DOHH2 (cell line): ENCODE measurements around the gene ARFGEF3.

Source experiments
- H3F3A ChIP-seq: fragments of 200-600 bp; sonication (generic), shearing (Covaris generic); 2 replicates; pipeline ENCODE4 v1.6.0; 2016; ENCODE audit warnings: antibody characterized with exemption, mild to moderate bottlenecking; ENCODE audit not compliant: control insufficient read depth, insufficient read depth
- H3K27ac ChIP-seq: fragments of 200-600 bp; sonication (generic); 2 replicates; pipeline ENCODE4 v1.5.1; 2014; ENCODE audit warnings: low read depth, mild to moderate bottlenecking, low read length, moderate library complexity
- H3K27me3 ChIP-seq: fragments of 200-600 bp; sonication (generic); 2 replicates; pipeline ENCODE4 v1.6.1; 2014; ENCODE audit warnings: mild to moderate bottlenecking, low read length, mixed read lengths; ENCODE audit not compliant: control insufficient read depth
- H3K36me3 ChIP-seq: fragments of 200-600 bp; sonication (generic); 2 replicates; pipeline ENCODE4 v1.6.1; 2014; ENCODE audit warnings: mild to moderate bottlenecking, low read length, moderate library complexity, mixed read lengths; ENCODE audit not compliant: control insufficient read depth
- H3K4me1 ChIP-seq: fragments of 200-600 bp; sonication (generic); 2 replicates; pipeline ENCODE4 v1.6.1; 2014; ENCODE audit warnings: mild to moderate bottlenecking, low read length, mixed read lengths; ENCODE audit not compliant: control insufficient read depth
- H3K4me2 ChIP-seq: fragments of 200-600 bp; sonication (generic); 2 replicates; pipeline ENCODE4 v1.6.0; 2014; ENCODE audit warnings: mild to moderate bottlenecking, low read length, moderate library complexity
- H3K4me3 ChIP-seq: fragments of 200-600 bp; sonication (generic); 2 replicates; pipeline ENCODE4 v1.5.1; 2014; ENCODE audit warnings: mild to moderate bottlenecking, low read length, mixed read lengths
- H3K79me2 ChIP-seq: fragments of 200-600 bp; sonication (generic); 2 replicates; pipeline ENCODE4 v1.6.1; 2014; ENCODE audit warnings: mild to moderate bottlenecking, low read length, mixed read lengths; ENCODE audit not compliant: control insufficient read depth
- H3K9me2 ChIP-seq: fragments of 200-600 bp; sonication (generic); replicated peaks from 2 replicates; pipeline ENCODE4 v1.6.1; 2014; ENCODE audit warnings: mild to moderate bottlenecking, low read length, mixed read lengths; ENCODE audit not compliant: control insufficient read depth
- H3K9me3 ChIP-seq: fragments of 200-600 bp; sonication (generic); 2 replicates; pipeline ENCODE4 v1.6.1; 2014; ENCODE audit warnings: antibody characterized with exemption, low read length, mixed read lengths; ENCODE audit not compliant: control insufficient read depth, insufficient read depth
- H4K20me1 ChIP-seq: fragments of 200-600 bp; sonication (generic); 2 replicates; pipeline ENCODE4 v1.6.0; 2014; ENCODE audit warnings: low read depth, mild to moderate bottlenecking, antibody characterized with exemption, low read length, moderate library complexity; ENCODE audit not compliant: control insufficient read depth, insufficient read depth
- EZH2phosphoT487 ChIP-seq: fragments of 200-600 bp; sonication (generic); IDR thresholded peaks from 2 replicates; pipeline ENCODE4 v1.6.1; 2017; ENCODE audit warnings: borderline replicate concordance, mild to moderate bottlenecking, antibody characterized with exemption, low read length, moderate library complexity, mixed read lengths
- TF ChIP-seq, protein P1 (sequence below): fragments of 200-600 bp; sonication (generic); IDR thresholded peaks from one replicate; pipeline ENCODE4 v1.5.1; 2014; ENCODE audit warnings: antibody characterized with exemption, mild to moderate bottlenecking, low read depth, low read length; ENCODE audit not compliant: poor library complexity, severe bottlenecking

The ARFGEF3 gene

GRCh38 chr6:138182939-138183789 is 21.4 kb downstream of the ARFGEF3 start:
- H3K4me3 ChIP-seq = no peak overlapping the region
- H3K79me2 ChIP-seq = no peaks in the 10 kb centered on the region
- no peaks in the 10 kb centered on the region for H3K9me2 ChIP-seq
- H4K20me1 ChIP-seq = no peaks in the 10 kb centered on the region
- no peaks in the 10 kb centered on the region for H3K4me1 ChIP-seq
- H3K27ac ChIP-seq = no peak overlapping the region
- no peaks in the 10 kb centered on the region for H3F3A ChIP-seq
- H3K36me3 ChIP-seq = no peaks in the 10 kb centered on the region
- TF ChIP-seq, protein P1, sequence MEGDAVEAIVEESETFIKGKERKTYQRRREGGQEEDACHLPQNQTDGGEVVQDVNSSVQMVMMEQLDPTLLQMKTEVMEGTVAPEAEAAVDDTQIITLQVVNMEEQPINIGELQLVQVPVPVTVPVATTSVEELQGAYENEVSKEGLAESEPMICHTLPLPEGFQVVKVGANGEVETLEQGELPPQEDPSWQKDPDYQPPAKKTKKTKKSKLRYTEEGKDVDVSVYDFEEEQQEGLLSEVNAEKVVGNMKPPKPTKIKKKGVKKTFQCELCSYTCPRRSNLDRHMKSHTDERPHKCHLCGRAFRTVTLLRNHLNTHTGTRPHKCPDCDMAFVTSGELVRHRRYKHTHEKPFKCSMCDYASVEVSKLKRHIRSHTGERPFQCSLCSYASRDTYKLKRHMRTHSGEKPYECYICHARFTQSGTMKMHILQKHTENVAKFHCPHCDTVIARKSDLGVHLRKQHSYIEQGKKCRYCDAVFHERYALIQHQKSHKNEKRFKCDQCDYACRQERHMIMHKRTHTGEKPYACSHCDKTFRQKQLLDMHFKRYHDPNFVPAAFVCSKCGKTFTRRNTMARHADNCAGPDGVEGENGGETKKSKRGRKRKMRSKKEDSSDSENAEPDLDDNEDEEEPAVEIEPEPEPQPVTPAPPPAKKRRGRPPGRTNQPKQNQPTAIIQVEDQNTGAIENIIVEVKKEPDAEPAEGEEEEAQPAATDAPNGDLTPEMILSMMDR = no peak
- no peak for TF ChIP-seq EZH2phosphoT487
- H3K4me2 ChIP-seq = no peak overlapping the region
- H3K27me3 ChIP-seq = no peaks in the 10 kb centered on the region
- H3K9me3 ChIP-seq = no peaks in the 10 kb centered on the region

- Histone ChIP-seq H3K4me3 (no peak overlapping the region), H3K9me2 (no peaks in the 10 kb centered on the region), H4K20me1 (no peaks in the 10 kb centered on the region), H3F3A (no peaks in the 10 kb centered on the region), H3K27me3 (no peaks in the 10 kb centered on the region), H3K27ac (no peak overlapping the region), H3K4me2 (no peak overlapping the region), H3K36me3 (no peaks in the 10 kb centered on the region), H3K4me1 (no peaks in the 10 kb centered on the region), H3K9me3 (no peaks in the 10 kb centered on the region), H3K79me2 (no peaks in the 10 kb centered on the region)
- TF ChIP-seq, protein P1 = no peak
- no peak for TF ChIP-seq EZH2phosphoT487
Measured at GRCh38 chr6:138183790-138184134, 22.0 kb downstream of the ARFGEF3 start.

- Histone ChIP-seq H3K4me2 (no peak overlapping the region), H3K27ac (no peak overlapping the region), H3F3A (no peaks in the 10 kb centered on the region), H3K4me1 (no peaks in the 10 kb centered on the region), H3K36me3 (no peaks in the 10 kb centered on the region), H3K4me3 (no peak overlapping the region), H3K79me2 (no peaks in the 10 kb centered on the region), H4K20me1 (no peaks in the 10 kb centered on the region), H3K9me3 (no peaks in the 10 kb centered on the region), H3K27me3 (no peaks in the 10 kb centered on the region), H3K9me2 (no peaks in the 10 kb centered on the region)
- TF ChIP-seq EZH2phosphoT487 = no peak
- TF ChIP-seq, protein P1 = no peak
Measured at GRCh38 chr6:138184230-138184629, 22.5 kb downstream of the ARFGEF3 start.
